Astrocyte (in vitro differentiated cells and primary cell): ENCODE data around the gene DDX31. TPM values are rescaled to one million over a fixed set of nuclear protein-coding genes. Genes with fewer than 3 reads are reported as not detected.

ENCODE experiments used
- DNase-seq: peaks from one replicate; pipeline ENCODE4 v3.0.0-alpha.2; 2010; ENCODE audit warnings: low read depth
- FAIRE-seq: peaks from 2 replicates; lab custom pipeline; 2011; peaks lifted over from hg19 to GRCh38; lab: Jason Lieb, UNC
- H2AFZ ChIP-seq: 2 replicates; pipeline ENCODE4 v1.6.0; 2012; ENCODE audit warnings: low read depth, low read length, inconsistent platforms
- H3K27ac ChIP-seq: 2 replicates; pipeline ENCODE4 v1.5.1; 2011; ENCODE audit warnings: low read depth, low read length, inconsistent platforms
- H3K27me3 ChIP-seq: 2 replicates; pipeline ENCODE4 v1.6.0; 2011; ENCODE audit warnings: low read length, inconsistent platforms; ENCODE audit not compliant: insufficient read depth
- H3K36me3 ChIP-seq: 2 replicates; pipeline ENCODE4 v1.5.1; 2011; ENCODE audit warnings: low read length, inconsistent platforms; ENCODE audit not compliant: insufficient read depth
- H3K4me1 ChIP-seq: 2 replicates; pipeline ENCODE4 v1.5.1; 2011; ENCODE audit warnings: low read length, inconsistent platforms; ENCODE audit not compliant: insufficient read depth
- H3K4me2 ChIP-seq: 2 replicates; pipeline ENCODE4 v1.6.0; 2012; ENCODE audit warnings: low read length, inconsistent platforms
- H3K4me3 ChIP-seq: 2 replicates; pipeline ENCODE4 v1.5.1; 2011; ENCODE audit warnings: low read depth, mild to moderate bottlenecking, low read length, inconsistent platforms; ENCODE audit not compliant: insufficient read depth
- H3K79me2 ChIP-seq: 2 replicates; pipeline ENCODE4 v1.6.0; 2012; ENCODE audit warnings: mild to moderate bottlenecking, low read length, inconsistent platforms; ENCODE audit not compliant: insufficient read depth
- H3K9ac ChIP-seq: 2 replicates; pipeline ENCODE4 v1.6.0; 2012; ENCODE audit warnings: mild to moderate bottlenecking, low read length, inconsistent platforms
- H3K9me3 ChIP-seq: 2 replicates; pipeline ENCODE4 v1.5.1; 2012; ENCODE audit warnings: low read depth, mild to moderate bottlenecking, low read length, inconsistent platforms; ENCODE audit not compliant: insufficient read depth
- H4K20me1 ChIP-seq: 2 replicates; pipeline ENCODE4 v1.6.0; 2012; ENCODE audit warnings: low read length, inconsistent platforms; ENCODE audit not compliant: insufficient read depth
- H3K27ac Mint-ChIP-seq: one replicate; pipeline ENCODE4 v1.8.0; 2021; ENCODE audit warnings: mild to moderate bottlenecking, mixed read lengths; ENCODE audit not compliant: unreplicated experiment
- H3K27me3 Mint-ChIP-seq: one replicate; pipeline ENCODE4 v1.8.0; 2021; ENCODE audit warnings: low read depth, mixed read lengths; ENCODE audit not compliant: unreplicated experiment
- H3K36me3 Mint-ChIP-seq: one replicate; pipeline ENCODE4 v1.8.0; 2021; ENCODE audit warnings: low read depth, mixed read lengths; ENCODE audit not compliant: unreplicated experiment
- H3K4me1 Mint-ChIP-seq: one replicate; pipeline ENCODE4 v1.8.0; 2021; ENCODE audit warnings: low read depth, mixed read lengths; ENCODE audit not compliant: unreplicated experiment
- H3K4me3 Mint-ChIP-seq: one replicate; pipeline ENCODE4 v1.8.0; 2021; ENCODE audit warnings: mild to moderate bottlenecking, moderate library complexity, mixed read lengths; ENCODE audit not compliant: unreplicated experiment
- H3K9me3 Mint-ChIP-seq: one replicate; pipeline ENCODE4 v1.8.0; 2021; ENCODE audit warnings: mild to moderate bottlenecking, mixed read lengths; ENCODE audit not compliant: unreplicated experiment
- CTCF ChIP-seq: IDR thresholded peaks from 2 replicates; pipeline ENCODE4 v1.5.1; 2011; ENCODE audit warnings: low read depth, mild to moderate bottlenecking, inconsistent platforms, low read length, moderate library complexity; ENCODE audit not compliant: insufficient read depth
- EZH2 ChIP-seq: IDR thresholded peaks from 2 replicates; pipeline ENCODE4 v1.6.1; 2012; ENCODE audit warnings: mild to moderate bottlenecking, low read length, inconsistent platforms; ENCODE audit not compliant: insufficient read depth
- total RNA-seq: library from RNA; stranded (reverse); gene quantifications from 2 replicates; pipeline ENCODE4 v1.2.1, GENCODE V29; 2021

DDX31 gene
- total RNA-seq, 1 donor from 2014 or later: 20.5 TPM

DNA sequence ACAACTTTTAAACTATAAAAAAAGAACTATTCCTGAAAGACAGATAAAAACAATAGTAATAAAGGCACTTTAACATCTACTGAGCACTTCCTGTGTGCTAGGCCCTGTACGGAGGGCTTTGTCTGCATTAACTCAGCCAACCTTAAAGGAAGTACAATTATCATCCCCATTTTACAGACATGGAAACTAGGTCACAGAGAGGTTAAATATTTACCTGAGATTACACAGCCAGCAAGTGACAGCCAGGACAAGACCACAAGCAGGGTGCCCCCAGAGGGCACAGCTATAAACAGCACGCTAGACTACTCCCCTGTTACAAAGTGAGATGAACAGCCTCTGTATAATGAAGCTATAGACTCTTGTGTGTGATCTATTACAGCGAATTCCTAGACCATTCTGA is 25.5 kb downstream of the DDX31 start:
- Histone ChIP-seq H3K9ac (no peak overlapping the region), H3K79me2 (no peaks in the 10 kb centered on the region), H3K4me3 (no peak overlapping the region), H3K4me2 (no peak overlapping the region), H2AFZ (no peak overlapping the region), H4K20me1 (no peaks in the 10 kb centered on the region), H3K27ac (no peak overlapping the region), H3K36me3 (peaks cover 65% of the 10 kb centered on the region), H3K4me1 (peaks cover 20% of the 10 kb centered on the region), H3K27me3 (no peaks in the 10 kb centered on the region), H3K9me3 (no peaks in the 10 kb centered on the region)
- Mint-ChIP-seq H3K4me3 (no peak overlapping the region), H3K4me1 (peaks cover 35% of the 10 kb centered on the region), H3K9me3 (no peaks in the 10 kb centered on the region), H3K27ac (peak overlapping the region; percentile 47), H3K36me3 (peaks cover 26% of the 10 kb centered on the region), H3K27me3 (no peaks in the 10 kb centered on the region)
- no peak for DNase-seq
- no peak for TF ChIP-seq EZH2
- peak; percentile 30 for TF ChIP-seq CTCF
- FAIRE-seq: no peak

DNA sequence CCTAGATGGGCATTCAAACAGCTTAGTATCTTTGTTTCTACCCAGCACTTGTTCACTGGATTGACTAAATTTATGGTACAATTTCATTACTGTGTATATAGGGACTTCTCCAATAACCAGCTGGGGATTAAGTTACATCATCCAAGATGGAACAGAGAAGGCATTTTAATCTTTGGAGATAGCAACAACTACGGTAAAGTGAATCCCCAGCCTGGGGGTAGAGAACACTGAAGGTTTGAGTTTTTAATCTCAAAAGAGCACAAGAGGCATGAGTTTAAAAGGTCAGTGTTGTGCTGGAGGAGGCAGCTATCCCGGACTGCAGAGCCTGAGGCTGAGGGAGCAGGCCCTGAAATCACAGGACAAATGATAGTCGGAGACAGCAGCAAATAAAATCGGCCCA is 28.6 kb downstream of the DDX31 start:
- Histone ChIP-seq H3K9me3 (no peaks in the 10 kb centered on the region), H3K36me3 (peaks cover 57% of the 10 kb centered on the region), H2AFZ (no peak overlapping the region), H3K79me2 (no peaks in the 10 kb centered on the region), H3K4me2 (no peak overlapping the region), H3K9ac (no peak overlapping the region), H4K20me1 (peaks cover 11% of the 10 kb centered on the region), H3K27me3 (no peaks in the 10 kb centered on the region), H3K27ac (no peak overlapping the region), H3K4me1 (no peaks in the 10 kb centered on the region), H3K4me3 (no peak overlapping the region)
- Mint-ChIP-seq H3K9me3 (no peaks in the 10 kb centered on the region), H3K36me3 (peaks cover 36% of the 10 kb centered on the region), H3K27me3 (no peaks in the 10 kb centered on the region), H3K4me1 (peaks cover 6% of the 10 kb centered on the region), H3K4me3 (no peak overlapping the region), H3K27ac (no peak overlapping the region)
- DNase-seq (no peak), FAIRE-seq (no peak)
- TF ChIP-seq EZH2 (no peak), CTCF (no peak)

GRCh38 chr9:132639322-132639721 is 30.5 kb downstream of the DDX31 start:
- H4K20me1 ChIP-seq: peaks cover 14% of the 10 kb centered on the region
- Mint-ChIP-seq H3K36me3 (peaks cover 27% of the 10 kb centered on the region), H3K27ac (no peak overlapping the region), H3K4me3 (no peak overlapping the region), H3K9me3 (no peaks in the 10 kb centered on the region), H3K27me3 (no peaks in the 10 kb centered on the region), H3K4me1 (no peaks in the 10 kb centered on the region)
- no peak for DNase-seq
- TF ChIP-seq CTCF: no peak
- TF ChIP-seq EZH2: no peak
- H3K36me3 ChIP-seq: peaks cover 42% of the 10 kb centered on the region
- H3K9me3 ChIP-seq: no peaks in the 10 kb centered on the region
- H3K4me2 ChIP-seq: no peak overlapping the region
- H2AFZ ChIP-seq: no peak overlapping the region
- H3K4me1 ChIP-seq: no peaks in the 10 kb centered on the region
- no peak for FAIRE-seq
- H3K4me3 ChIP-seq: no peak overlapping the region
- no peak overlapping the region for H3K27ac ChIP-seq
- H3K79me2 ChIP-seq: no peaks in the 10 kb centered on the region
- no peak overlapping the region for H3K9ac ChIP-seq
- H3K27me3 ChIP-seq: no peaks in the 10 kb centered on the region
